Ecto neural progenitor cell (in vitro differentiated cells): ENCODE data around the gene HPCAL1.
A peak's percentile ranks its signal among the peaks of the same experiment; 100 is the strongest.
"Not testable (repeated sequence)": the region's sequence is repeated elsewhere in the genome, so short reads cannot be mapped to it uniquely, and the experiment has no call there.

ENCODE experiments used
- DNase-seq: peaks from one replicate; pipeline ENCODE4 v3.0.0-alpha.2; 2018; ENCODE audit warnings: low spot score

HPCAL1 gene

GRCh38 chr2:10302479-10303180 is at the start of gene HPCAL1:
TSS of gene HPCAL1 (plus strand) at chr2:10302904. CDS start at chr2:10419758, 116,854 bp downstream.
- peak; percentile 95 for DNase-seq

DNA sequence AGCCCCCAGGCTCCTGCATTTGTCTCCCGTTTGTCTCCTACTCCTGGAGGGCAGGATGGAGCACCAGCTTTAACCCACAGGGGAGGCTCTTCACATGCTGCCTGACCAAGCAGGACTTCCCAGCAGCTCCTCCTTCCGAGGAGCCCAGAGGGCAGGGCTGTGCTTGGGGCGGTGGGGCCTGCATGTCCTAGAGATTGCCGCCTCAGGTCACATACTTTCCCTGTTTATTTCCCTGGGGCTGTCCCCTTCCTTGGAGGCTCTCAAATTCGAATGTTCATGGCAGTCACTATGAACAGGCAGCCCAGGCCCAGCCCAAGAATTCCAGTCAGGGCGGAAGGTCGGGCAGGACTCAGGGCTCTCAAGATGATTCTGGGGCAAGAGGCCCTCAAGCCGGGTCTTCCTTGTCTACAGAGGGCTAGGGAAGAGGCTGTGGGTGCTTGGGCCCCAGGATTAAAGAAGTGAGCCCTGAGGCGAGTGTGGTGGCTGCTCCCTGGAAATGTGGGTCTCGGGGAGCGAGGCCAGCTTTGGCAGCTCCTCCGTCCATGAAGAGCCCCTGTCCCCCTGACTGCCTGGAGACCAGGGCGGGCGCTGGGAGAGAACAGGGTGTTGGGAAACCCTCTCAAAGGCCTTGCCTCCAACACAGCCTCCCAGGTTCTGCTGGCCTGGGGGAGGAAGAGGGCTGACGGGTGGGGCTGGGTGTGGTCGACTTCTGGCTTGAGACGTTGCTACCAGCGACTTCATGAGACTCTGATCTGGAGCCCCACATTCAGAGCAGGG is 48.9 kb upstream of the HPCAL1 start:
- DNase-seq: no peak

- DNase-seq: no peak
Measured at GRCh38 chr2:10254373-10255188, 48.1 kb upstream of the HPCAL1 start.

DNA sequence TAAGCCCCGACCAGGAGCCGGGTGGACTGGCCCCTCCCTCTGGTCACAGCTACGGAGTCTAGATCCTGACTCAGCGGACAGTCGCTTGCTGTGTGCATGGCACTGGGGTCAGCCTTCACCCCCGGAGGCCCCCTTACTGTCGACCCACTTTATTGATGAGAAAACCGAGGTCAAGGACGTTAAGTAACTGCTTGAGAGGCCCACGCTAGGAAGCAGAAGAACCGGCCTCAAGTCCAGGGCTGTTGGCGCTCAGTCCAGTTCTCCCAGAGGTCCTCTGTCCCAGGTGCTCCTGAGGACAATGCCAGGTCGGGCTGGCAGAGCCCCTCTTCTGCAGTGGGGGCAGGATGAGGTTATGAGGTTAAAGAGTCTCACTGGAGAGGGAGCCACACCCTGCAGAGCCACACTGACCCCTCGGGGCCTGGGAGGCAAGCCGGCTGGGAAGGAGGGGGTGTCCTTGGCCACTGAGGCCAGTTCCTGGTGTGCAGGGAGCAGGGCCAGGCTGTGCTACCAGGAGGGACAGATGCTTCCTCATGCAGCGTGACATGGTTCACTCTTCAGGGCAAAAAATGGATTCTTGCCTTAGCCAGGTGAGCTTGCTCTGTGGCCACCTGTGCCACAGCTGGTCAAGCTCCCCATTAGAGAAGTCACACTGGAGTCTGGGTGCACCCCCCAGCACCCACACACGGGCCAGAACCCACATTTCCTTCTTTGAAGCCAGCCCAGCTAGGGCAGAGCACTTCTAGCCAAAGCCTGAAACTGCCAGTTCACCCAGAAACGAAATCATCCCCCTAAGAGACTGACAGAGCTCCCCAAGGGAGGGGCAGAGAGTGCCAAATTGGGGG is 47.3 kb upstream of the HPCAL1 start:
- DNase-seq: no peak

- DNase-seq: no peak
Measured at GRCh38 chr2:10256031-10256514, 46.6 kb upstream of the HPCAL1 start.

DNA sequence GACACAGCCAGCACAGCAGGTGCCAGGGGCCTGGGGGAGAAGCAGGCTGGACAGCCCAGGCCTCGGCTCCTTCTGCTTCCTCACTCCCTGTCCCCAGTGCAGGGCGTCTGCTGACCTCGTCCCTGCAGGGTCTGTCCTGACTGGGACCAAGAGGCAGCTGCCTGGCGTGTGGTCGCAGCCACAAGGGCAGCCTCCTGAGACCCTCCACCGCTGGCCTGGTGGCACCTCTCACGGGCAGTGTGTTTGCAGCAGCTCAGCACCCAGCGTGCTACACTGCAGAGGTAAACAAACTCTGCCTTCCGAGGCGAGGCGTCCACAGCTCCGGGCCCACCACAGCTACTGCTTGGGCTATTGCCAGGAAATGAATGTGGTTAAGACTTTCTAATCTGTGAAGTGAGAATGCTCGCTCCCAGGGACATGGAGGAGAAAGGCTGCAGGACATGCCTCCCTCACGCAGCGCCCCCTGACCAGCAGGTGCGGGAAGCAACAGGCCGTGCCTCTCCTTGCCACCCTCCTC is 46.1 kb upstream of the HPCAL1 start:
- DNase-seq: no peak

GRCh38 chr2:10257036-10257435 is 45.7 kb upstream of the HPCAL1 start:
- no peak for DNase-seq

DNA sequence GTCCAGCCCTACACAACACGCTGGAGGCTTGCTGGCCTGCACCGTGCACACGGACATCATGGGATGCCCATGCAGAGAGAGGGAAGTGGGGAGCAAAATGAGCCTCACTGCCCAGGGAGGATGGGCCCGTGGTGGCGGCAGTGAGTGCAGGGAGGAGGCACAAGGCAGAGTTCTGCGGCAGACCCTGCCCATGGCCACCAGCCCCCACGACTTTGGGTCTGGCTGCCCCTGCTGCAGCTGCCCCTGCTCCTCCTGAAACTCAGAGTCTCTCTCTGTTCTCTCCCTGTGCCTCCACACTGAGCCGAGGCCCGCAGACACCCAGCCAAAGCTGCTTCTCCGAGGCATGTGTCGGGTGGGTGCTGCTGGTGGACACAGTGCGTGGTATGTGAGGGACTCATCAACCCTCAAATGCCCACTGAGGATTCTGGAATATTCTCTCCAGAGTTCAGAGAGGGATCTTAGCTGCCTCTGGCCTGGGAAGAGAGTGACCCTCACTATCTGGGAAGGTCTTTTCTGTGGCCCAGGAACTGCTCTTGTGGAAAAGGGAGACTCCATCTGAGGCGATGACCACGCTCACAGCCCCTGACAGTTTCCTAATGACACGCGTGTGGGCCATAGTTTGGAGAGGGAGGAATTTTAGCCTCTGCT is 45.1 kb upstream of the HPCAL1 start:
- DNase-seq: no peak

DNA sequence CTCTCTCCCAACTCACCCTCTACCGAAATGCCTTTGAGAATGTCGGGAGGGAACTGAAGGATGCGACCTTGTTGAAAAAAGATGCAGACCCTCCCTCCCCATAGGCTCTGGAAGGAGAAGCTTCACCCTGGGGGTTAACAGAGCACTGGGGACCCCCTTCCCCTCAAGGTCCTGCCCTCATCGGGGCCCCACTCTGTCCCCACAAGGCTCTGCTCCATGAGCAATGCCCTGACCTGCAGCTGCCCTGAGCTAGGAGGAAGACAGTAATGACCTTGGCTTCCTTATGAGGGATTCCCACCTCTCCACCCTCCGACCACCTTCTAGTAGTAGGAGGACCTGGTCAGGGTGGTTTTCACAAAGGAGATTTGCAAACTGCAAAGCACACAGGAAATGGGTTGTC is 44.4 kb upstream of the HPCAL1 start:
- DNase-seq: no peak

DNA sequence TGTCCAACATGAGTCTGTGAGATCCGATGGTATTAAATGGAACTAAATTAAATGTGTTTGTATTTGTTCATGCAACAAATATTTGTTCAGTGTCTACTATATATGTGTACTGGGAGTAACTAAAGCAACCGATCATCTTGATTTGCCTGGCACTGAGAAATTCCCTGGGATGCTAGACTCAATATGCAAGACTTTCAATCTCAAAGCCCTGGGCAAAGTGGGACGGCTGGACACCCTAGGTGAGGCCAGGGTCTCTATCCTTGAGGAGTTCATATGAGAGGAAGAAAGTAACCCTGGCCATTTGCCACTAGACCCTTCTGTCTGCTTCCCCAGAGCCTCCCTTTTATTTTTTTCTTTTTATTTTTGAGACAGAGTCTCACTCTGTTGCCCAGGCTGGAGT is 44.0 kb upstream of the HPCAL1 start:
- no peak for DNase-seq

- no peak for DNase-seq
Measured at GRCh38 chr2:10260130-10260529, 42.6 kb upstream of the HPCAL1 start.

DNA sequence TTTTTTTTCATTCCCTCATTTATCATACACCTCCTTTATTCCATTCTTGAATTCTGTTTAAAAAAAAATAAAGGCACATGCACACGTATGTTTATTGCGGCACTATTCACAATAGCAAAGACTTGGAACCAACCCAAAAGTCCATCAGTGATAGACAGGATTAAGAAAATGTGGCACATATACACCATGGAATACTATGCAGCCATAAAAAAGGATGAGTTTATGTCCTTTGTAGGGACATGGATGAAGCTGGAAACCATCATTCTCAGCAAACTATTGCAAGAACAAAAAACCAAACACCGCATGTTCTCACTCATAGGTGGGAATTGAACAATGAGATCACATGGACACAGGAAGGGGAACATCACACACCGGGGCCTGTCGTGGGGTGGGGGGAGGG is 39.2 kb upstream of the HPCAL1 start:
- not testable (repeated sequence) for DNase-seq

- DNase-seq: no peak
Measured at GRCh38 chr2:10264506-10265328, 38.0 kb upstream of the HPCAL1 start.

DNA sequence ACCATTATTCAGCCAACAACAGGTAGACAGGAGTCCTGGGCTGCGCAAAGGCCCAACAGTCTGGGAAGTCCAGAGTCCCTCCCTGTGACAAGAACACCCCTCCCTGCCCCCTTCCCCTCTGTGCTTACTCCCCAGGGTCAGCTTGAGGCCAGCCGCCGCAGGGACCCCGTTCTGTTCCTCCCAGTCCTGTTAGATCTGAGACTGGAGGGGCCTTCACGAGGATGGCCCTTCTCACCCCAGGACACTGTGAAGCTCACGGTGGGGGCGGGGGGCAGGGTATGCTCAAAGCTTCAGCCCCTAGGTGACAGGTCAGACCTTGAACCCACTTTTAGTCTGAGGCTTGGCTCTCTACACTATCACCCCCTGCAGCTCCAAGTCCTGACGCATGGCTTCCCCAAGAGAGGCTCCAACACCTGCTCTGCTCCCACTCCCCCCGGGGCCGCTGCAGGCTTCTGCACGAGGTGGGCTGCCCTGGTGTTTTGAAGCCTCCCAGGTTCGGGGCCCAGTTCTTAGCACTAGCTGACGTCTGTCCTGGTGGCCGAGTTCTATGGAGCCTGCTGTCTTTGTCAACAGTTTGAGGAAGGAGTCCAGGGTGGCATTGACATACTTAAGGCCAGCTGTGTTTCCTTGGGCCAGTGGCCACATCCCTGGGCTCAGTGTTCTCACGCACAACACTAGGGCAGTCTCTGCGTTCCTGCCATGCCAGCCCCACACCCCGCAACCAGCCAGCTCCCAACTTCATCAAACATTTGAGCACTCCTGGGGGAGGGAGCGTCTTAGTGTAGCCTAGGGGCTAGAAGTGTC is 37.2 kb upstream of the HPCAL1 start:
- DNase-seq: no peak

DNA sequence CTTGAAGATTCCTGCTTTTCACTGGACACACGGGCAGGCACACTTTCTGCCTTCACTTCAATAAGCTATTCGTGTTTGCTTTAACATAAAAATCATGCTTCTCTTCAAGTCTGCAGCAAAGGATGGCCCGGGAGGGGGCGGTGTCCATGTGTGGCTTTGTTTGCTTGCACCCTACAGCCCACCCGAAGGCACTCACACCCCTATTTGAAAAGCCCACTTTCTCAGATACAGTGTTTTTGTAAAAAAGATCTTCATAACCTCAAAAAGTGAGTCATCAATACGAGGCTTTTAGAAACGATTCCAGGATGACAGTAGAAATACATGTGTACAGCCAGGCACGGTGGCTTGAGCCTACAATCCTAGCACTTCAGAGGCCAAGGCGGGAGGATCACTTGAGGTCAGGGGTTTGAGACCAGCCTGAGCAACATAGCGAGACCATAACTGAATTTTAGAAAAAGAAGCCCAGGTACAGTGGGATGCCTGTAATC is 36.5 kb upstream of the HPCAL1 start:
- no peak for DNase-seq

- DNase-seq: peak; percentile 29
Measured at GRCh38 chr2:10267036-10267435, 35.7 kb upstream of the HPCAL1 start.

DNA sequence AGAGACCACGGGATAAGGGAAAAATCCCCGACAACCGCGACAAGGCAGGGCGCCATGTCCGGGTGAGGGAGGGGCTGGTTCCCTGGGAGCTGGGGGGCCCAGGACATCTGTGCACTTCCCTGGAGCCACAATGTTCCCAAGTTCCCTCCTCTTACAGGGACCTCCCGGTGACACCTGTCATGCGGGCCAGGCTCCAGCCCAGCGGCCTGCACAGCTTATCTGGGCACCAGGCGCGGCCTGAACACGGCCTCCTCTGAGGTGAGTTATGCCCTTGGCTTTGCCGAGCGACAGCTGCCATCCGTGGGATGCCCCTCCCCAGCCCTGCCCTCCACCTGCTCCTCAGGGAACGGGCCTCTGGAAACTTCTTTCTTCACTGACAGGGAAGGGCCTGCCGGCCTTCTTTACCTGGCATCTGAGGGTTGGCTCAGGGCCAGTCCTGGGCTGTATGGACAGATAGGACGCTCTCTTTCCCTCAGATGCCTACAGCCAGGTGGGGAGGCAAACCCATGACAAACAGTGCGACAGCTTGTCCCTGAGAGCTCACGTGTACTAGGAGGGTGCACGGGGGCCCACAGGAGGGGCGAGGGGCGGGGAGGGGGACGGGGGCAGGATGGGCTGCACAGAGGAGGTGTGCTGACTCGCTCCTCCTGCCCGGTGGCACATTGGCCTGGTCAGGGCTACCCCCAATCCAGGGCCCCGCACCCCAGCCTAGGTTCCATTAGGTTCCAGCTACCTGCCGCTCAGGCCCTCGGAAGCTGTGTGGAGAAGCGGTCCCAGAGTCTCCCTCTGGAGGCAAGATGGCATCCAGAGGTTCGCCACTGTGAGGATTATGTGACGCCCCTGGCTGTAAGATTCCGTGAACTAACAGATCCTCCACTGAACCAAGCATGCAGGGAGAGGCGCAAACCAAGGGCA is 34.9 kb upstream of the HPCAL1 start:
- DNase-seq: peak; percentile 51

DNA sequence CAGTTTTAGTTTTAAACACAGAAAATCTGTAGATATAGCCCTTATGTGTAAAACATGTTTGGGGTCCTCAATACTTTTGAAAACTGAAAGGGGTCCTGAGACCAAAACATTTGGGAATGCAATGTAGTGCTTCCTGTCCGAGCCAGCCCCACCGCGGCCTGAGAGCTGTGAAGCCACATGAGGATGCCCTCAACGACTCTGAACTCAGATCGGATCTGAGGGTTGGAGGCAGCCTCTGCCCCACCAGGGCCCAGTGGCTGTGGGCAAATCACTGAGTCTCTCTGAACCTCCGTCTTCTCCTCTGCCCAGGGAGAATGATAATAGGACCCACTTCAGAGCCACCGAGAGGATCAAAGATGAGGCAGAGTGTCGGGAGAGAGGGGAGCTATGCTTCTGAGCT is 33.4 kb upstream of the HPCAL1 start:
- peak; percentile 29 for DNase-seq
